ENCODE data around the gene NPHP1. TPM values are rescaled to one million over a fixed set of nuclear protein-coding genes. Genes with fewer than 3 reads are reported as not detected.
"Not testable (repeated sequence)": the region's sequence is repeated elsewhere in the genome, so short reads cannot be mapped to it uniquely, and the experiment has no call there.

NPHP1 gene
- total RNA-seq (1.7 TPM), polyA plus RNA-seq (5.2 TPM)
- long read RNA-seq, donor 1, result 0 reads
- long read RNA-seq, donor 2, result 0 reads
- long read RNA-seq, donor 3, result 0 reads
- long read RNA-seq, donor 4, result 0 reads
- long read RNA-seq, donor 5, partial matches to known transcripts, result 0 of 2 reads
- long read RNA-seq, donor 5, other reads (novel, unspliced or antisense), result 0 of 2 reads
- long read RNA-seq, donor 6, result 0 reads
- long read RNA-seq, donor 7, partial matches to known transcripts, result 0 of 1 reads
- long read RNA-seq, donor 7, other reads (novel, unspliced or antisense), result 0 of 1 reads
- long read RNA-seq, donor 8, partial matches to known transcripts, result 0 of 1 reads
- long read RNA-seq, donor 8, other reads (novel, unspliced or antisense), result 0 of 1 reads
- long read RNA-seq, donor 9, partial matches to known transcripts, result 0 of 1 reads
- long read RNA-seq, donor 9, other reads (novel, unspliced or antisense), result 0 of 1 reads
- long read RNA-seq, donor 10, result 0 reads

DNA sequence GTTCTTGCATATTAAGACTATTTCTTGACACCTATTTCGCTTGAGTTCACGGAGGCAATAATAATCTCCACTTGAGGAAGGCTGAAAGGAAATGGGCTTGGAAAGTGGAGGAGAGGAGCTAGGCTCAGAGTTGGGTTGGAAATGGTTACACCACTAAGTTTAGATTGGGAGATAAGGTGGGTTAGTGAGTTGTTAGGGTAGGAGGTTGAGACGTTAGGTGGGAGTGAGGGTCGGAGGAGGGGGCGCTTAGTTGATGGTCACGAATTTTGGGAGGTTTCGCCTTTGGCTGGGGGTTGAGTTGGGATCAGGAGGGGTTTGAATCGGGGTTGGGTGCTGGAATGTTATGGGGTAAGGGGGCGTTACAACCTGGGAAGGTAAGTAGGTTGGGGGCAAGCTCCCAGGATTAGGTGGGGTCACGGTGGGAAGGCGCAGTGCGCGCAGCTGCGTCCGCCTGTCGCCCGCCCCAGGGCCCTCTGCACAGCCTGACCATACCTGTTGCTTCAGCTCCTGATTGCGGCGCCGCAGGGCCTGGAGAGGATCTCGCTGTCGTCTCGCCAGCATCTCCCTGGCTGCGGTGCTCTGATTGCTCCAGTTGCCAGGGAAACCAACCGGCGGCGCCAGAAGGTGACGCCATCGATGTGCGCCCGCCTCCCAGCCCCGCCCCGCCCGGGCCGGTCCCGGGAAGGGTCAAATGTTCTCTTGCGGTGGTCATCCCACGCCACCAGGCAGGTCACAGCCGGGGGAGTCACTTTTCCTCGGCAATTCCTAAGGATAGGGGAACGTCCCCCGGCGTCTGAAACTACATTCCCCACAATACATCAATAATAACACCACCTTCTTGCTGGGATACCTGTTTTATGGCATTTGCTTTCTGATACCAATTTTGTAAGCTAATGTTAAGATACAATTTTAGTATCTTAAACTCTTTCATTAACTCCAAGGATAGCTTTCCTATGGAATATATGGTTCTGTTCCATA, at the start of gene NPHP1:
TSS of gene NPHP1 (minus strand) at position 606 of the 978 bp plus-strand sequence. CDS start at position 561, 45 bp downstream.
- 3% methylated on average over 43 of the region's 43 CpGs for WGBS
- no peak within 1 kb of the TSS for H3K27ac ChIP-seq (ENCODE audit: low read depth in 1 of 2, low read length in 1 of 2)
- H3K4me3 ChIP-seq (ENCODE audit: low read length in 2 of 2), result peak within 1 kb of the TSS; percentile 67 to 79
- peaks cover 0 to 6% of the 10 kb centered on the region in 2 donors for H3K4me1 ChIP-seq (ENCODE audit: control insufficient read depth in 2 of 2, insufficient read depth in 2 of 2, low read length in 2 of 2)
- peaks cover 3 to 5% of the 10 kb centered on the region in 2 donors for H3K36me3 ChIP-seq (ENCODE audit: control insufficient read depth in 2 of 2, insufficient read depth in 2 of 2, low read length in 1 of 2)
- no peaks in the 10 kb centered on the region for H3K9me3 ChIP-seq (ENCODE audit: control insufficient read depth in 2 of 2, insufficient read depth in 1 of 2, low read length in 1 of 2)
- H3K27me3 ChIP-seq (ENCODE audit: control insufficient read depth in 2 of 2, insufficient read depth in 1 of 2, low read length in 1 of 2), result peaks cover 0 to 6% of the 10 kb centered on the region in 2 donors
- peak; percentile 39 to 85 (median 61) for DNase-seq (ENCODE audit: low read depth in 6 of 9, low spot score in 9 of 9)

DNA sequence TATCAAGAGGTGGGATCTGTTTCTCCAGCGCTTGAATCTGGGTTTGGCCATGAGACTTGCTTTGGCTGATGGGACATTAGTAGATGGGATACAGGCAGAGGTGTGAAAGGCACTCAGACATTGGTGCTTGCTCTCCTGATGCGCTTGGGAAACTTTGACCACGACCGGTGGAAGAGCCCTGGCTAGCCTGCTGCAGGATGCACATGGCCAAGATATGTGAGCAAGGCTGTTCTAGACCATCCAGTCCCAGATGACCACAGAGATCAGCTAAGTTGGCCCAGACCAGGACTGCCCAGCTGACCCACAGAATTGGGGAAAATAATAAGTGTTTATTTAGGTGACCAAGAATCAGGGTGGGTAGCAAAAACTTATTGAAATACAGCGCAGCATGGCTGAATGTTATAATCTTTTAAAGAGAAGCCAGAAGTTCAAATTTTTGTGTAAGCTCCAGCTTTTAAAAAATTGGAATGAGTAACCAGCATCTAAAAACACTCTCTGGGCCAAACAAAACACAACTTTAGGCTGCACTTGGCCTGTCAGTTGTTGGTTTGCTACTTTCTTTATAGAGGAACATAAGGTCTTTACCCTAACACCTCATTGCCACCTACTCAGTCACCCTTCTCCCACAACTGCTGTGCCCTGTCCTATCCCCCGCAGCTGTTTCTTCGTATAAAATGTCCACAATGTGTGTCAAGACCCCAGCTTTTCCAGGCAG, 43.4 kb upstream of the NPHP1 start:
- 92% methylated on average over 6 of the region's 7 CpGs for WGBS
- not testable (repeated sequence) for H3K4me1 ChIP-seq (ENCODE audit: control insufficient read depth in 2 of 2, insufficient read depth in 2 of 2, low read length in 2 of 2); H3K4me3 ChIP-seq (ENCODE audit: low read length in 2 of 2); H3K9me3 ChIP-seq (ENCODE audit: control insufficient read depth in 2 of 2, insufficient read depth in 1 of 2, low read length in 1 of 2); H3K27me3 ChIP-seq (ENCODE audit: control insufficient read depth in 2 of 2, insufficient read depth in 1 of 2, low read length in 1 of 2); DNase-seq (ENCODE audit: low read depth in 6 of 9, low spot score in 9 of 9); H3K36me3 ChIP-seq (ENCODE audit: control insufficient read depth in 2 of 2, insufficient read depth in 2 of 2, low read length in 1 of 2); H3K27ac ChIP-seq (ENCODE audit: low read depth in 1 of 2, low read length in 1 of 2)

DNA sequence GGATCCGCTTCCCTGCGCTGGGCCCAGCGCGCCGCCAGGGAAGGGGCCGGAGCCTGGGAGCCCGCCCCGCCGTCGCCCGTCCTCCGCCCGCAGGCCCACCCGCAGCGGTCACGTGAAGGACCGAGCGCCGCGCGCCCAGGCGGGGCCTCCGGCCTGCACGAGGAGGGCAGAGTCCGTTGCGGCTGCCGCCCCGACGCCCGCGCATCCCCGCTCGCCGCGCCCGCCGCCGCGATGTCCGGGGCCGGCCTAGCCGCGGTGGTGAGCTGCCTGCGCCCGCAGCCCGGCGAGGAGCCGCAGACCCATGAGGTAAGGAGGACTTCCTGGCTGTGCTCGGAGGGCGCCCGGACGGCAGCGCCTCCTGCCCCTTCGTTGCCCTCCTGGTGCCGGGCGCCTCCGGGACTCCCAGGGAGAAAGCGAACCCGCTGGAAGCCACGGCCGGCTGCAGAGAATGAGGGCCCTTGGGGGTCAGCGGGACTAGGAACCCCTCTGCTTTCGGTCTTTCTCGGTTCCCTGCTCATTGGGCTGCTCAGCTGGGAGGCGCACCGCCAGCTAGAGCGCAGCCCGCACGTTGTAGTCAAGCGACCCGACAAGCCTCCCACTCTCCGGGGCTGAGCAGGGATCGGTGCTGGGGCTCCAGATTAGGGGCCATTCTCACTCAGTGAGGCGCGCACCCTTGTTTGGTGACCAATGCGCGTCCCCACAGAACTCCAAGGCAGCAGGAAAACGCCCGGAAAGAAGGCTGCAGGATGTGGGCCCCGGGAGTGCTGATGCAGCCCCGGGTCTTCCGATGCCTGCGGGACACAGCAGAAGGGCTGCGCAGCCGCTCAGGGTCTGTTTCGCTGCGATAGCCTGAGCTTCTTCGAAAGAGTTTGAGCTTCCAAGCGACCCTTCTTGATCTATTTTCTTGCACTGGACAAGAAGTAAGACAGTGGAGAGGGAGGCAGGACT, 40.9 kb upstream of the NPHP1 start:
- H3K4me1 ChIP-seq (ENCODE audit: control insufficient read depth in 2 of 2, insufficient read depth in 2 of 2, low read length in 2 of 2); DNase-seq (ENCODE audit: low read depth in 6 of 9, low spot score in 9 of 9); H3K4me3 ChIP-seq (ENCODE audit: low read length in 2 of 2); H3K36me3 ChIP-seq (ENCODE audit: control insufficient read depth in 2 of 2, insufficient read depth in 2 of 2, low read length in 1 of 2); H3K9me3 ChIP-seq (ENCODE audit: control insufficient read depth in 2 of 2, insufficient read depth in 1 of 2, low read length in 1 of 2); H3K27ac ChIP-seq (ENCODE audit: low read depth in 1 of 2, low read length in 1 of 2); H3K27me3 ChIP-seq (ENCODE audit: control insufficient read depth in 2 of 2, insufficient read depth in 1 of 2, low read length in 1 of 2): not testable (repeated sequence)
- no CpG with 5 or more reads among the region's 89 CpGs for WGBS

DNA sequence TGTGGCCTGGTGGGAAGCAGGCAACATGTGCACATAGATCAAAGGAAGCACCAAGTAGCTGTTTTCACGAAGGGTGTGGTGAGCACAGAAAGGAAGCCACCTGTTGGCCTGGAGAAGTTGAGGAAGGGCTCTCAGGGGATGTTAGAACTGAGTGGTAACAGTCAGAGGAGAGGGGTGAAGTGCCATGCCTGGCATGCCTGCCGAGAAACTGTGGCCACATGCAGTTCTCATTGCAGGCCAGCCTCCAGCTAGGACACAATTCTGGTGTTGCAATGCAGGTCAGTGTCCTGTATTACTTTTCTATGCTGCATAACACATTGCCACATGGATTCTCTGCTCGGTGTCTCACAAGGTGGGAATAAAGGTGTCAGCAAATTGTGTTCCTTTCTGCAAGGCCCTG, 38.5 kb upstream of the NPHP1 start:
- not testable (repeated sequence) for H3K27me3 ChIP-seq (ENCODE audit: control insufficient read depth in 2 of 2, insufficient read depth in 1 of 2, low read length in 1 of 2); H3K9me3 ChIP-seq (ENCODE audit: control insufficient read depth in 2 of 2, insufficient read depth in 1 of 2, low read length in 1 of 2); H3K27ac ChIP-seq (ENCODE audit: low read depth in 1 of 2, low read length in 1 of 2); H3K4me3 ChIP-seq (ENCODE audit: low read length in 2 of 2); DNase-seq (ENCODE audit: low read depth in 6 of 9, low spot score in 9 of 9); H3K4me1 ChIP-seq (ENCODE audit: control insufficient read depth in 2 of 2, insufficient read depth in 2 of 2, low read length in 2 of 2); H3K36me3 ChIP-seq (ENCODE audit: control insufficient read depth in 2 of 2, insufficient read depth in 2 of 2, low read length in 1 of 2)
- 87% methylated on average over 1 of the region's 3 CpGs for WGBS

DNA sequence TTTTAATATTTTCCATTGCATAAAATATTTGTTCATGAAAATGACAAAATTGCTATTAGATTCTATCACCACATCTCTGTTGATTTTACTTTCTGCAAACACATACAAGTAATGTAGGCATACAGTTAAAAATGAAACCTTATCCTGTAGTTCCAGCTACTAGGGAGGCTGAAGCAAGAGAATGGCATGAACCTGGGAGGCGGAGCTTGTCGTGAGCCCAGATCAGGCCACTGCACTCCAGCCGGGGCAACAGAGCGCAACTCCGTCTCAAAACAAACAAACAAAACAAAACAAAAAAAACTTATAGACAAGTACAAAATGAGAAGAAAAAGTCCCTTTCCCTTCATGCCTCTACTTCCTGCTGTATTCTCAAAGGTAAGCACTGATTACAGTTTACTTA, 29.7 kb upstream of the NPHP1 start:
- 88% methylated on average over 5 of the region's 5 CpGs for WGBS
- H3K4me1 ChIP-seq (ENCODE audit: control insufficient read depth in 2 of 2, insufficient read depth in 2 of 2, low read length in 2 of 2); DNase-seq (ENCODE audit: low read depth in 6 of 9, low spot score in 9 of 9); H3K36me3 ChIP-seq (ENCODE audit: control insufficient read depth in 2 of 2, insufficient read depth in 2 of 2, low read length in 1 of 2); H3K27me3 ChIP-seq (ENCODE audit: control insufficient read depth in 2 of 2, insufficient read depth in 1 of 2, low read length in 1 of 2); H3K9me3 ChIP-seq (ENCODE audit: control insufficient read depth in 2 of 2, insufficient read depth in 1 of 2, low read length in 1 of 2); H3K27ac ChIP-seq (ENCODE audit: low read depth in 1 of 2, low read length in 1 of 2); H3K4me3 ChIP-seq (ENCODE audit: low read length in 2 of 2): not testable (repeated sequence)

DNA sequence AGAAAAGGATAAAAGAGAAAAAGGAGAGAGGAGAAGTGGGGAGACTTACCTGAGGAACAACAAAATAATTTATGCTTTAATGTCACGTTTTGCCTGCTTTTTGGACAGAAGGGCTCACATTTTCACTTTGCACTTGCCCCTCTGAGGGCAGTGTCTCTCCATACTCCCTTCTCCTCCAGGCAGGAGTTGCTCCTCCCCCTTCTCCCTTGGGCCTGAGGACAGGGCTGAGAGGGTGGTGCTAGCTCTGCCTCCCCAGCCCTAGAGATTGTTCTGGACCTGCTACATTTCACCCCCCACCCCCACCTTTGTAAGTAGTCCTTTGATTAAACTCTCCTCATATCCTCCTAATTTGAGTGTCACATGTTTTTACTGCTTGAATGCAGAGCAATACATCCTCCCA, 25.1 kb upstream of the NPHP1 start:
- no CpG with 5 or more reads among the region's 1 CpG for WGBS
- not testable (repeated sequence) for H3K27ac ChIP-seq (ENCODE audit: low read depth in 1 of 2, low read length in 1 of 2); H3K27me3 ChIP-seq (ENCODE audit: control insufficient read depth in 2 of 2, insufficient read depth in 1 of 2, low read length in 1 of 2); H3K4me3 ChIP-seq (ENCODE audit: low read length in 2 of 2); H3K9me3 ChIP-seq (ENCODE audit: control insufficient read depth in 2 of 2, insufficient read depth in 1 of 2, low read length in 1 of 2); H3K36me3 ChIP-seq (ENCODE audit: control insufficient read depth in 2 of 2, insufficient read depth in 2 of 2, low read length in 1 of 2); H3K4me1 ChIP-seq (ENCODE audit: control insufficient read depth in 2 of 2, insufficient read depth in 2 of 2, low read length in 2 of 2); DNase-seq (ENCODE audit: low read depth in 6 of 9, low spot score in 9 of 9)

DNA sequence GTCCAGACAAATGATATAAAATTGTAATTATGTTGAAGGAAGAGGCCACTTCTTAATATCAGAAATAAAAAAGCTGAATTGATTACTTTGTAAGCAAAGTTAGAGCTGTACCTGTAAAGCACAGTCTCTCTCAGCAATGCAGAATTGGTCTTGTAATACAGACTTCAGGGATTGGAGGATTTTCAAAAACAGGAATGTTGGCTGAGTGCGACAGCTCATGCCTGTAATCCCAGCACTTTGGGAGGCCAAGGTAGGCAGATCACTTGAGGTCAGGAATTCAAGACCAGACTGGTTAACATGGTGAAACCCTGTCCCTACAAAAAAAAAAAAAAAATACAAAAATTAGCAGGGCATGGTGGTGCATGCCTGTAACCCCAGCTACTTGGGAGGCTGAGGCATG, 17.8 kb upstream of the NPHP1 start:
- not testable (repeated sequence) for H3K27me3 ChIP-seq (ENCODE audit: control insufficient read depth in 2 of 2, insufficient read depth in 1 of 2, low read length in 1 of 2); H3K4me3 ChIP-seq (ENCODE audit: low read length in 2 of 2); H3K36me3 ChIP-seq (ENCODE audit: control insufficient read depth in 2 of 2, insufficient read depth in 2 of 2, low read length in 1 of 2); H3K4me1 ChIP-seq (ENCODE audit: control insufficient read depth in 2 of 2, insufficient read depth in 2 of 2, low read length in 2 of 2); H3K9me3 ChIP-seq (ENCODE audit: control insufficient read depth in 2 of 2, insufficient read depth in 1 of 2, low read length in 1 of 2); H3K27ac ChIP-seq (ENCODE audit: low read depth in 1 of 2, low read length in 1 of 2); DNase-seq (ENCODE audit: low read depth in 6 of 9, low spot score in 9 of 9)
- 94% methylated on average over 1 of the region's 1 CpG for WGBS

DNA sequence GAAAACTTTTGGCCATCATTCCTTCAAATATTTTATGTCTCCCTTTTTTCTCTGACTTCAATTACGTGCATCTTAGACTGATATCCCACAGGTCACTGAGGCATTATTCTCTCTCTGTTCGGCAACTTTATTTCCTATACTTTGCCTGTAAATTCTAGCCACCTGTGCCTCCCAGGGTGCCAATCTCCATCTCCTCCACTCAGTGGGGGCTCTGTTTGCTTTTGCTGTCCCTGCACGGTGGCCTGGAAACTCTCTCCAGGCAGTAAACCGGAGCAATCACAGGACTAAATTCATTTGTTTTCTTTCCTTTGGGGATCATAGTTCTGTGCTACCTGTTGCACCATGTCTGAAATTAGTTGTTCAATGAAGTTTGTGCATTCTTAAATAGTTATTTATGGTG, 17.1 kb upstream of the NPHP1 start:
- Histone ChIP-seq H3K27ac (ENCODE audit: low read depth in 1 of 2, low read length in 1 of 2) (no peak overlapping the region), H3K9me3 (ENCODE audit: control insufficient read depth in 2 of 2, insufficient read depth in 1 of 2, low read length in 1 of 2) (no peaks in the 10 kb centered on the region), H3K27me3 (ENCODE audit: control insufficient read depth in 2 of 2, insufficient read depth in 1 of 2, low read length in 1 of 2) (peaks cover 0 to 6% of the 10 kb centered on the region in 2 donors), H3K4me3 (ENCODE audit: low read length in 2 of 2) (no peak overlapping the region), H3K4me1 (ENCODE audit: control insufficient read depth in 2 of 2, insufficient read depth in 2 of 2, low read length in 2 of 2) (no peaks in the 10 kb centered on the region), H3K36me3 (ENCODE audit: control insufficient read depth in 2 of 2, insufficient read depth in 2 of 2, low read length in 1 of 2) (no peaks in the 10 kb centered on the region)
- WGBS, result 81% methylated on average over 4 of the region's 4 CpGs
- DNase-seq (ENCODE audit: low read depth in 6 of 9, low spot score in 9 of 9), result no peak

Data from thymus (tissue), 14 donors.